ENCODE data around the gene SLC6A9.

The SLC6A9 gene

DNA sequence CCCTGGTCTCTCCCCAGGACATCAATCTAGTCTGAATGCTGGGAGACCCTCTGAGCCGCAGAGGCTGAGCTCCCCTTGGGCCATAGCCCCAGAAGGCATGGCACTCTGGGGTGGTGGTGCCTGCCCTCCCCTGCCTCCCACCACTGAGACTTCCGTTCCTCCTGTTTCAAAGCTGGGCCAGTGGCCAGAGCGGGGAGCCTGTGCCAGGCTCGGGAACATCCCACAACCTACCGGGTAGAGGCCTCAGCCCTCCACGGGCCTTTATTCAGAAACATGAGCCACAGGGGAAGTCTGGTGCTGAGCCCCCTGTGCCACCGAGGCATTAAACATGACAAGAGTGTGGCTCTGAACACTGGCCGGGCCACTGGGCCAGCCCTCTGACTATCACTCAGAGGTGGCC is 31.8 kb downstream of the SLC6A9 start:
- no peaks in the 10 kb centered on the region for H3K9me3 ChIP-seq (ENCODE audit: insufficient read depth, low read length)
- no peak overlapping the region for H3K4me3 ChIP-seq (ENCODE audit: insufficient read depth, low read length, poor library complexity, severe bottlenecking)
- no peak for TF ChIP-seq EZH2phosphoT487 (conservative IDR thresholded peaks at IDR 0.05; ENCODE audit: low read length)
- TF ChIP-seq CTCF (IDR thresholded peaks at IDR 0.05; ENCODE audit: insufficient read depth, low read length, poor library complexity, severe bottlenecking) = no peak

GRCh38 chr1:43998000-43998378 is 33.3 kb downstream of the SLC6A9 start:
- no peak overlapping the region for H3K4me3 ChIP-seq (ENCODE audit: insufficient read depth, low read length, poor library complexity, severe bottlenecking)
- no peaks in the 10 kb centered on the region for H3K27me3 ChIP-seq (ENCODE audit: low read length)
- no peaks in the 10 kb centered on the region for H4K20me1 ChIP-seq (ENCODE audit: low read depth, low read length)
- no peaks in the 10 kb centered on the region for H3K79me2 ChIP-seq (ENCODE audit: insufficient read depth, low read length)
- no peak overlapping the region for H2AFZ ChIP-seq (ENCODE audit: low read depth, low read length, severe bottlenecking)
- H3K9me3 ChIP-seq (ENCODE audit: insufficient read depth, low read length) = no peaks in the 10 kb centered on the region
- no peaks in the 10 kb centered on the region for H3F3A ChIP-seq (ENCODE audit: insufficient read depth)
- no peak overlapping the region for H3K9ac ChIP-seq (ENCODE audit: low read length)
- H3K4me2 ChIP-seq (ENCODE audit: low read depth, low read length, poor library complexity, severe bottlenecking) = no peak overlapping the region
- no peaks in the 10 kb centered on the region for H3K36me3 ChIP-seq (ENCODE audit: low read length)
- no peaks in the 10 kb centered on the region for H3K9me2 ChIP-seq (replicated peaks; ENCODE audit: insufficient read depth, low read length)
- TF ChIP-seq EZH2phosphoT487 (conservative IDR thresholded peaks at IDR 0.05; ENCODE audit: low read length) (no peak), CTCF (IDR thresholded peaks at IDR 0.05; ENCODE audit: insufficient read depth, low read length, poor library complexity, severe bottlenecking) (no peak)
- H3K27ac ChIP-seq (ENCODE audit: low read depth, low read length) = no peak overlapping the region

More for the DNA sequence above, 31.8 kb downstream of the SLC6A9 start:
- Histone ChIP-seq H3F3A (ENCODE audit: insufficient read depth) (no peaks in the 10 kb centered on the region), H4K20me1 (ENCODE audit: low read depth, low read length) (no peaks in the 10 kb centered on the region), H3K27ac (ENCODE audit: low read depth, low read length) (no peak overlapping the region), H3K9me2 (replicated peaks; ENCODE audit: insufficient read depth, low read length) (no peaks in the 10 kb centered on the region), H2AFZ (ENCODE audit: low read depth, low read length, severe bottlenecking) (no peak overlapping the region), H3K9ac (ENCODE audit: low read length) (no peak overlapping the region), H3K79me2 (ENCODE audit: insufficient read depth, low read length) (no peaks in the 10 kb centered on the region), H3K4me2 (ENCODE audit: low read depth, low read length, poor library complexity, severe bottlenecking) (no peak overlapping the region), H3K27me3 (ENCODE audit: low read length) (no peaks in the 10 kb centered on the region), H3K36me3 (ENCODE audit: low read length) (no peaks in the 10 kb centered on the region)

DNA sequence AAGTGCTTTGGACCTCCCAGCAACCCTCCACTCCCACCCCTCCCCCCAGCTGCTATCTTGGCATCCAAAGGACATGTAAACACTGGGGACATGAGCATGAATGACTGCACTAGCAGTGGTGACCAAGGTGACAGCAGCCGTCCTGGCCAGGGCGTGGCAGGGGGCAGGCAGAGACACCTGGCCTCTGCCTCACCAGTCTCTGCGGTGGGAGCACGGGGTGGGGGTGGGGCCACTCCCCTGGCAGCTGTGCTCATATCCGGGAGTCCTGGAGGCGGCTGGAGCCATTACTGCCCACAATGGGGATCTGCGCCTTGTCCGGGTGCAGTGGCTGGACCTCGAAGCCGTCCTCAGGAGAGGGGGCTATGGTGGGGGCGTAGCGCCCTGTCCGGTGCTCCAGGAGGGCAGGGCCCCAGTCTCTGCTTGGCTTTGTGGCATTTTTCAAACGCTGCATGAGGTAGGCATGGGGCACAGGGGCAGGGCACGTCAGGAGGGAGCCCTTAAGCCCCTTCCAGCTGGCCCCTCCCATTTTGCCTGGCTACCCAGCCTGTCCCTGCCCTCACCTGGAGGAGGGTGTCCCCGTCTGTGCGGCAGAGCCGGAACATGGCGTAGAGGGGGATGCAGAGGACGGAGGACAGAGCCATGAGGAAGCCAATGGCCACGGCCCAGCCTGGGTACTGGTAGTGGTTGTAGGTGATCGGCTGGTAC is 33.8 kb downstream of the SLC6A9 start:
- H4K20me1 ChIP-seq (ENCODE audit: low read depth, low read length) = no peaks in the 10 kb centered on the region
- H3K4me3 ChIP-seq (ENCODE audit: insufficient read depth, low read length, poor library complexity, severe bottlenecking) = no peak overlapping the region
- no peaks in the 10 kb centered on the region for H3K27me3 ChIP-seq (ENCODE audit: low read length)
- no peak overlapping the region for H2AFZ ChIP-seq (ENCODE audit: low read depth, low read length, severe bottlenecking)
- no peaks in the 10 kb centered on the region for H3K79me2 ChIP-seq (ENCODE audit: insufficient read depth, low read length)
- no peaks in the 10 kb centered on the region for H3K9me2 ChIP-seq (replicated peaks; ENCODE audit: insufficient read depth, low read length)
- H3K9me3 ChIP-seq (ENCODE audit: insufficient read depth, low read length) = no peaks in the 10 kb centered on the region
- H3K9ac ChIP-seq (ENCODE audit: low read length) = no peak overlapping the region
- TF ChIP-seq EZH2phosphoT487 (conservative IDR thresholded peaks at IDR 0.05; ENCODE audit: low read length) (no peak), CTCF (IDR thresholded peaks at IDR 0.05; ENCODE audit: insufficient read depth, low read length, poor library complexity, severe bottlenecking) (no peak)
- no peaks in the 10 kb centered on the region for H3F3A ChIP-seq (ENCODE audit: insufficient read depth)
- no peaks in the 10 kb centered on the region for H3K36me3 ChIP-seq (ENCODE audit: low read length)
- H3K4me2 ChIP-seq (ENCODE audit: low read depth, low read length, poor library complexity, severe bottlenecking) = no peak overlapping the region
- no peak overlapping the region for H3K27ac ChIP-seq (ENCODE audit: low read depth, low read length)

Data from SU-DHL-6 (cell line).